HG03575 (cell line): ENCODE results near the gene HRC.

Experiments used
- ATAC-seq: cut with Tn5 transposase; IDR thresholded peaks from one replicate; pipeline ENCODE4 v1.9.1; 2021; ENCODE audit not compliant: unreplicated experiment, insufficient number of reproducible peaks, low FRiP score; ENCODE audit errors: extremely low read depth

HRC gene

GRCh38 chr19:49119411-49120324 lies 35.5 kb downstream of the HRC start, which contains the start of gene PPFIA3:
TSS of gene PPFIA3 (plus strand) at chr19:49119544. CDS start at chr19:49127874, 8,330 bp downstream.
- ATAC-seq = no peak

GRCh38 chr19:49118565-49119410 lies 36.4 kb downstream of the HRC start, which contains the start of gene C19orf73:
TSS of gene C19orf73 (minus strand) at chr19:49119143. CDS start at chr19:49119022, 121 bp downstream.
- no peak for ATAC-seq

- ATAC-seq = no peak
Measured at GRCh38 chr19:49117677-49118564, 37.3 kb downstream of the HRC start.

- ATAC-seq = no peak
Measured at GRCh38 chr19:49116544-49116943, 38.7 kb downstream of the HRC start.

- ATAC-seq = no peak
Measured at GRCh38 chr19:49114630-49115363, 40.4 kb downstream of the HRC start.

GRCh38 chr19:49113762-49114629 lies 41.2 kb downstream of the HRC start, which contains the start of gene LIN7B:
TSS of gene LIN7B (plus strand) at chr19:49114370. CDS start at chr19:49114405, 35 bp downstream.
- ATAC-seq = no peak

- no peak for ATAC-seq
Measured at GRCh38 chr19:49111218-49111998, 43.8 kb downstream of the HRC start.

- no peak for ATAC-seq
Measured at GRCh38 chr19:49110567-49110966, 44.6 kb downstream of the HRC start.

GRCh38 chr19:49109569-49110233 lies 45.5 kb downstream of the HRC start:
- ATAC-seq = no peak

- no peak for ATAC-seq
Measured at GRCh38 chr19:49109051-49109450, 46.1 kb downstream of the HRC start.

GRCh38 chr19:49107625-49108459 lies 47.4 kb downstream of the HRC start:
- ATAC-seq = no peak

- no peak for ATAC-seq
Measured at GRCh38 chr19:49106648-49107135, 48.5 kb downstream of the HRC start.

- no peak for ATAC-seq
Measured at GRCh38 chr19:49104229-49104864, 50.8 kb downstream of the HRC start.

GRCh38 chr19:49103331-49104085 lies 51.7 kb downstream of the HRC start:
- no peak for ATAC-seq
